GM10266 (cell line): ENCODE data around the gene EPHB3.

Experiments
- DNase-seq: peaks from one replicate; pipeline ENCODE4 v3.0.0; 2012; ENCODE audit errors: extremely low spot score
- CTCF ChIP-seq: IDR thresholded peaks from 2 replicates; pipeline ENCODE4 v1.5.1; 2012; ENCODE audit warnings: mild to moderate bottlenecking, low read depth; ENCODE audit not compliant: control insufficient read depth, insufficient read depth; ENCODE audit errors: missing control alignments

The EPHB3 gene

DNA sequence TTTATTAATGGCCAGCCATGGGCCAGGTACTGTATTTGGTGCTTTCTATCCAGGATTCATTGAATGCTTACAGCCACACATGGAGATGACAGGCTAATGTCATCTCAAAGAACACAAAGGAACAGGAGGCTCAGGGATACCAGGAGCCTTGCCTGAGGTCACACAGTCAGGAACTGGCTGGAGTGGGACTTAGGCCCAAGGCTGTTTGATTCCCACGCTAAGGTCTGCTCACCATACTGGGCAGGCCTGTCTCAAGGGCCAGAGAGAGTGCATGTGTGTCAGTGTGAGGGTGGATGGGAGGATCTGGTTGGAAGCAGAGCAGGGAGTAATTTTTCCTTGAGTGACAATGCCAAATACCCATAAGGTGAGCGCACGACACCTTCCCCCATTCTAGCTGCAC lies 37.6 kb downstream of the EPHB3 start:
- no peak for TF ChIP-seq CTCF
- no peak for DNase-seq

DNA sequence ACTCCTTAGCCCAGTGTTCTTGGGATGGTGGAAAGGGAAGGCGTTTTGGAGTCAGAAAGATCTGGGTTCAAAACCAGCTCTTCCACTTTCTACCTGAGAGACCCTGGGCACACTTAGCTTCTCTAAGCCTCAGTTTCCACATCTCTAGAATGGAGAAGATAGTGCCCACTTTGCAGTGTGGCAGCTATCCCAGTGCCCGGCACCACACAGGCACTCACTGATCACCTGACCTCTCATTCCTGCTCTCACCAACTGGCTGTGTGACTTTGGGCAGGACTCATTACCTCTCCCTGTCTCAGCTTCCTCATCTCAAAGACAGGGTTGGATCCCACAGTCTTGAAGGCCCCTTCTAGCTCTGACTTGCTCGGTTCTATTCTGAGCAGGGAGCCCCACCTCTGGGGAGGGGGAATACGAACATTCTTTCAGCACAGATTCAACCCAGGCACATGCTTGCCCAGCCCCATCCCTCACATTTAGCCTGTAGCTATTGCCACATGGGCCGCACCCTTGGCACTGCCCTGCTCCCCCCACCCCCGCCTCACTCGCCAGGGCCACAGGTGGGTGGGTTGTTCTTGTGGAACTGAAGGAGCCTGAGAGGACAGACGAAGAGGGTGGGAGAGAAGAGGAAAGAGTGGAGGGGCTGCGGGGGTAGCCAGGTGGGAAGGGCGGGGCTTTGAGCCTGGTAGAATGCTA lies 39.2 kb downstream of the EPHB3 start:
- DNase-seq, result no peak
- no peak for TF ChIP-seq CTCF

GRCh38 chr3:184601576-184602371 lies 40.2 kb downstream of the EPHB3 start:
- DNase-seq, result no peak
- no peak for TF ChIP-seq CTCF

DNA sequence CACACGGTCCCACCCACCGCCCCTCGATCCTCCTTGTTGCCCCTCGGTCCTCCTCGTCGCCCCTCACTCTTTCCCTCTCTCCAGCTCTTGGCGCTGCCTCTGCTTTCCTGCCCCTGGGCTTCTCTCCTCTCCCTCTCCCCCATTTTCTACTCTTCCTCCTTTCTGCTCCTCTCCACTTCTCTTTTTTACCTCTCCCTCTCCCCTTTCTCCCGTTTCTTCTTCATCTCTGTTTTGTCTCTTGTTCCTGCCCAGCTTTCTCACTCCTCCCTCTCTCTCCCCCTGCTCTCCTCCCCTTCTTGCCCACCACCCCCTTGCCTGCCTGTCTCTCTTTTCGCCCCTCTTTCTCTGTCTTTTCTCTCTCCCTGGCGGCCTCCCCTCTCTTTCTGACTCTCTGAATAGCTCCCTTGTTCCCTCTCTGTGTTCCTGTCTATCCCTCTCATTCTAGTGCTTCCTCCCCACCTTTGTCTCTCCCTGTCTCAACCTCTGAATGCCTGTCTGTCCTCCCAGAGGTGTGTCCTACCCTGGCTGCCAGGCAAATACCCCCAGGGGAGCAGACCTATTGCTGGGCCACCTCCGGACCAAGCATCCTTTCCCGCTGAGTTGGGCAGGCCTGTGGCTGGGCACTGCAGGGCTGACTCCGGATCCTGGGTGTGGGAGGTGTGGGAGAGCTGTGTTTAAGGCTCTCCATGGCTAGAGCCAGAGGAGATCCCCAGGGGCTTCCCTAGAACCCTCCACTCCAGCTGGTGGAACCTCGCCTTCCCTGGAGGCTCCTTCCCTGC lies 41.0 kb downstream of the EPHB3 start:
- TF ChIP-seq CTCF, result no peak
- peak; percentile 61 for DNase-seq

GRCh38 chr3:184603151-184604030 lies 41.8 kb downstream of the EPHB3 start:
- DNase-seq, result no peak
- TF ChIP-seq CTCF, result no peak

DNA sequence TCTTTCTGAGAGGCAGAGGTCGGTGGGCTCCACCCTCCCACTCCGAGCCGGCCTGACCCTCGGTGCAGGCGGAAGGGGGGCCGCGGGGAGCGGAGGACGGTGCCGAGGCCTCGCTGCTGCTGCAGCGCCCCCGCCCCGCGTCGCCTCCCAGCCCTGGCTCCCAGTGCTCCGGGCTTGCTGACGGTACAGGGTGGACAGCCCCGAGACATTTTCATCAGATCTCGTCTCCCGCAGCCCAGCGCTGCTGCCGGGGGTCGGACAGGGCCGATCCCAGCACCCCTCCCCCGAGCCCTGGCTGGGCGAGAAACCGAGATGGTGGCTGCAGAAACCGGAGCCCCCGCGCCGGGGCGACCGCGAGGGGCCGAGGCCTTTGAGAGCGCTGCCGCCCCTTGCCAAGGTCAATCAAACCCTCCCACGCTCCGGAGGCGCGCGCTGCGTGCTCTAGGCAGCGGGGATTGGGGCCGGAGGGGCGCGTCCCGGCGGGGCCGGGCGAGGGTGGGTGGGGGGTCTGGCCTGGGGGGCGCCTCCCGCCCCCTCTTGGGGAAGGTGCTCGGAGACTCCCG lies 42.5 kb downstream of the EPHB3 start:
- no peak for TF ChIP-seq CTCF
- no peak for DNase-seq
